Skin of body (tissue), 2 donors: ENCODE data around the gene TPST2. TPM values are rescaled to one million over a fixed set of nuclear protein-coding genes. Genes with fewer than 3 reads are reported as not detected.

Experiments used
- small RNA-seq: library from RNA; depleted of rRNA; stranded (forward); fragments of <200 nt; gene quantifications from one replicate; pipeline ENCODE3, GENCODE V24; 2014; ENCODE audit warnings: low replicate concordance
- total RNA-seq: library from RNA; depleted of rRNA; stranded (reverse); fragments of >200 nt; gene quantifications from one replicate; pipeline ENCODE4 v1.2.3, GENCODE V29; 2014

The TPST2 gene
- total RNA-seq, 1 donor from 2014 or later, result 12.9 TPM

Small RNA genes within 50 kb of the gene (small RNA-seq; reads per million reads assigned to genes)
- gene MIR548J, result 0.14 reads per million

Other genes with a start within 250 kb of the TPST2 start
- gene ASPHD2, start 160.9 kb downstream of the TPST2 start, total RNA-seq, result 0.89 TPM
- gene HPS4, start 106.3 kb downstream of the TPST2 start, total RNA-seq, result 30.2 TPM
- gene SRRD, start 106.3 kb downstream of the TPST2 start, total RNA-seq, result 12.7 TPM
- gene TFIP11, start 77.7 kb downstream of the TPST2 start, total RNA-seq, result 16.0 TPM
- 0.99 TPM for gene CRYBB1, start 27.9 kb upstream of the TPST2 start, total RNA-seq
- gene CRYBA4, start 31.8 kb upstream of the TPST2 start, total RNA-seq, result not detected
- gene MIAT, start 67.5 kb upstream of the TPST2 start, total RNA-seq, result 2.5 TPM